Measurements from ENCODE around the gene MKKS.
"Not testable (repeated sequence)": the region's sequence is repeated elsewhere in the genome, so short reads cannot be mapped to it uniquely, and the experiment has no call there.

Gene MKKS

DNA sequence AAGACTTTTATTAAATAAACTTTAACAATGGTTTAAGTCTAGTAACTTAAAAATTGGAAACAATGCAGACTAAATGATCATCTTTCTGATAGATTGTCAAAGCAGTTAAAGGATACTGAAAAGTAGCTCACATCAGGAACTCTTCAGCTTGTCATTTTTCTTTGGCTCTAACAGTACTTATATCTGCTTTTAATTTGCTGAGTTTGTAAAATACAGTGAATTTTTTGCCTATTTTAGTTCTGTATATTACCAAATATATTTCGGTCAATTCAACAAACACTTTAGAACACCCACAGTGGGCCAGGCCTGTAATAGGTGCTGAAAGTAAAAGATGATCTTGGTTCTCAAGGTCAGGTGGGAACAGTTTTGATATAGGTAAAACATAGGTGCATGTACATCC, 22.3 kb downstream of the MKKS start:
- no peak for FAIRE-seq

DNA sequence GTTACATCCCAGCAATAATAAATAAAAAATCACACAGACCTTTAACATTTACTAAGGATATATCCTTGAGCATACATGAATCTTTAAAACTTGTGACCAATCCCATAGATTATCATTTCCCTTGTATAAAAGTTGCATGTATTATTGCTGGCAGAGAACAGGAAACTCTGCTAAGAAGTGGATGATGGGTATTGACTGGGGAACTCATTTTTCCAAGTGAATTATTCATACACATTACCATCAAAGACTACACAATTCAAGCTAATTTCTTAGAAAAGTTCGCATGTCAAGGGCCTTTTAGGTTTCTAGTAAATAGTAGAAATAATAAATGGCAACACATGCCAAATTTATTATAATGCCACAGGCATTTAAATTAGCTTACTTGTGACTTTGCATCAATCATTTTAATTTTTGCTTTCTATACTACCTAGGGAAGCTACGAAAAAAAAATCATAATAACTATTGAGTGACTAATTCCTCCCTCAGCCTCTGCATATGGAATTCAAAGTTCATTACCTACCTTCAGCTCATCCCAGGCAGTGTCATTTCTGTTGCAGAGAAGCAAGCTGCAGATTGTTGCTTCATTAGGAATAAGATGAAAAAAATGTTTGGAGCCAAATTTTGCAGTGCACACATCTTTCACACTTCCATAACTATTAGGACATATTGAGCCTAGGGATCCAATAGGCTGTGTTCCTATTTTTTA, 25.8 kb downstream of the MKKS start:
- FAIRE-seq, result no peak

DNA sequence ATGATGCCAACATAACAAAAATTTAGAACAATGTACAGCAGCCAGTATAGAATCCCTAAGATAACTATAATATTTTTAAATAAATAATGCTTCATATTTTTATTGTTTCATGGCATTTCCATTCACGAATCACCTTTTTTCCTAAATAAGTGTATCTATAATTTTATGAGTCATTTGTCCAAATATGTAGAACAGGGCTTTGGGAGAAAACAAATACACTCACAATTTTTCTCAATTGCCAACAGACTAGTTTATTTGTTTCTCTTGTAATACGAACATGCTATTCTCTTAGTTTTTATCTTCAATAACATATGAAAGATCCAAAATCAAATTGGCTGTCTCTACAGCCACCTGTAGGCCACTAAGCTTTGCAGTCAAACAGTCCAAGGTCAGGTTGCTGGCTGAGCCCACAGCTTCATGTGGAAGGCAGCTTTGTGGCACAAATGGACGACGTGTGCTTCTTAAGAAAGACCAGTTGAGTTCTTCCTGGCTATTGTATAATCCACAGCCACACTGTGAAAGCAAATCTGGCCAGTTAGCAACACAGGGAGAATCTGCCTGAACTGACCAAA, 29.0 kb downstream of the MKKS start:
- no peak for FAIRE-seq

DNA sequence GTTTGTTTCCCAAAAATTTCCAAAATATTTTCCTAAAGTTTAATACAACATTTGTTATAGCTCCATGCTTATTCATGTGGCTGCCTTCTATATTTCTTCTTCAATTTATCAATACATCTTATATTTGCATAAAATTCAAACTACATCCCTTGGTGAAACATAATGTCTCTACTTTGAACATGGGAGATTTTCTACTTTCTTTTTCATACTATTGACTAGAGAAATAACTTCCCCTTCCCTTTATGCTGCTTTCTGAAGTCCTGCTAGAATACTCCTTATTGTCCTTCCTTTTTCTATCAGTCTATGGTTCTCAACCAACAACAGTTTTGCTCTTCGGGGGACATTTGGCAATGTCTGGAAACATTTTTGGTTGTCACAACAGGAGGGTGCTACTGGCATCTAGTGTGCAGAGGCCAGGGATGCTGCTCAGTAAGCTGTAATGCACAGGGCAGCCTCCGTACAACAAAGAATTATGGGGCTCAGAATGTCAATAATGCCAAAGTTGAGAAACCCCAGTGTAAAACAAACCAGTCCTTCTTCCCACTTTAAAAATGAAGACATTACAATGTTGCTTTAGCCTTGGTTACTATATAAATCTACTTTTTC, 29.9 kb downstream of the MKKS start:
- no peak for FAIRE-seq

DNA sequence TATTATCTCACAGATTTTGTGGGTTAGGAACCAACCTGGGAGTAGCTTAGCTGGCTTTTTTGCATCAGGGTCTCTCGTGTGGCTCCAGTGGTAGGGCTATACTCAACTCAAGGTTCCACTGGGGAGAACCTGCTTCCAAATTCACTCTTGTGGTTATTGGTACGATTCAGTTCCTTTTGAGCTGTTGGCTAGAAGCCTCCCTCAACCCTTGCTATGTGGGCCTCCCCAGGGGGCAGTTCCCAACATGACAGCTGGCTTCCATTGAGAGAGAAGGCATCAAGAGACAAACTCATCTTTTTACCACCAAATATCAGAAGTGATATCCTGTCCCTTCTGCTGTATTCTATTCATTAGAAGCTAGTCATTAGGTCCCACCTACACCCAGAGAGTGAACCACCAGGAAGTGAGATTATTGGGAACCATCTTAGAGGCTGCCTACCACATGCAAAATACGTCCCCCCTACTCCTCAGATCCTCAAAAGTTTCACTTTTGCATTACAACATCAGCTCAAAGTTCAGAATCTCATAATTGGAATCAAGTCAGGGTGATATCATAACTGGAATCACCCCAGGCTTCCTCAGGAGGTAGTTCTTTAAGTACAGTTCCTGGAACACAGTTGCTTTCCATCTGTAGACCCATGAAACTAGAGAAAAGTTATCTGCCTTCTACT, 30.9 kb downstream of the MKKS start:
- no peak for FAIRE-seq

DNA sequence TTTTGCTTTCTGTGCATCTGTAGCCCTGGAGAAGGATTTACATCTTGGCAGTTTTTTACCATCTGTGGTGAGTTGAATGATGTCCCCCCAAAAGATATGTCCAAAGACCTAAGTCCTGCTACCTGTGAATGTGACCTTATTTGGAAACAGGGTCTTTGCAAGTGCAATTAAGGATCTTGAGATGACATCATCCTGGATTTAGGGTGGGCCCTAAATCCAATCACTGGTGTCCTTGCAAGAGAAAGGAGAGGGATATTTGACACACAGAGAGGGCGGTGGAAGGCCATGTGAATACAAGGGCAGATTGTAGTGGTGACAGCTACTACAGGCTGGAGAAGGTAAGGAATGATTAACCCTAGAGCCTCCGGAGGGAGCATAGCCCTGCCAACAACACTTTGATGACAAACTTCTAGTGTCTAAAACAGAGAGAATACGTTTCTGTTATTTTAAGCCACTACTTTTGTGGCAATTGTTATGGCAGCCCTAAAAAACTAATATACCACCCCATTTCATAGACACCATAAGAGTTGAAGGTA, 35.1 kb downstream of the MKKS start:
- FAIRE-seq, result no peak

DNA sequence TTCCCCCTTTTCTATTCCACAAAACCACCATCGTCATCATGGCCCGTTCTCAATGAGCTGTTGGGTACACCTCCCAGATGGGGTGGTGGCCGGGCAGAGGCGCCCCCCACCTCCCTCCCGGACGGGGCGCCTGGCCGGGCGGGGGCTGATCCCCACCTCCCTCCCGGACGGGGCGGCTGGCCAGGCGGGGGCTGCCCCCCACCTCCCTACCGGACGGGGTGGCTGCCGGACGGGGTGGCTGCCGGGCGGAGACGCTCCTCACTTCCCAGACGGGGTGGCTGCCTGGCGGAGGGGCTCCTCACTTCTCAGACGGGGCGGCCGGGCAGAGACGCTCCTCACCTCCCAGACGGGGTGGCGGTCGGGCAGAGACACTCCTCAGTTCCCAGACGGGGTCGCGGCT, 39.3 kb downstream of the MKKS start:
- FAIRE-seq, result not testable (repeated sequence)

DNA sequence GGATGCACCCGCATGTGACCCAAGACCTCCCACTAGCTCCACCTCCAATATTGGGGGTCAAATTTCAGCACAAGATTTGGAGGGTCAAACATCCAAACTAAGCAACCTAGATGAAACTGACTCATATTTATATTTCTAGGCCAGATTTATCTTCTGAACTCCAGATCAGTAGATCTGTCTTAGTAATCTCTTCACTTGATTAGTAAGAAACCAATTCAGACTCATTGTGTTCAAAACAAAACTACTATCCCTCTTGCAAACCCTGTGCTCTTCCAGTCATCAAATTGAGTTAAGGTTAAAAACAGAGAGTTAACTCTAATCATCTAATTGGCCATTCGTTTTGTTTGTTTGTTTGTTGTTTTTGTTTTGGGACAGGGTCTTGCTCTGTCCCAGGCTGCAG, 43.3 kb downstream of the MKKS start:
- FAIRE-seq, result no peak

DNA sequence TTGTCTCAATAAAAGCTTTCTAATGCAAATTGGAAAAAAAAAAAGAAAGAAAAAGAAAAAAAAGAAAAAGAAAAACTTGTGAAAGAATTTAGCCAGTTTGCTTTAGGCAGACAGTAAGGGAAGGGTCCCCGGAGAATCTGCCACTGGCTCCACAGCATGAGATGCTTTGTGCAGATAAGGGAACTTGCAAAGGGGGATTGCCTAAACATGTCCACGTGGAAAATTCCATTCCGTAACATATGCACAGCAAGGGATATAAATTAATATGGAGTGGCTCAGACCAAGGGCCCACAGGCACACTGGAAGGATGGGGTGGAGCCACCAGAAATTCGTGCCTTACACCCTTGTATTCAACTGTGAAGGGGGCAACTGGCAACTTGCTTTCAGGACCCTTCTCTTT, 45.4 kb downstream of the MKKS start:
- no peak for FAIRE-seq

DNA sequence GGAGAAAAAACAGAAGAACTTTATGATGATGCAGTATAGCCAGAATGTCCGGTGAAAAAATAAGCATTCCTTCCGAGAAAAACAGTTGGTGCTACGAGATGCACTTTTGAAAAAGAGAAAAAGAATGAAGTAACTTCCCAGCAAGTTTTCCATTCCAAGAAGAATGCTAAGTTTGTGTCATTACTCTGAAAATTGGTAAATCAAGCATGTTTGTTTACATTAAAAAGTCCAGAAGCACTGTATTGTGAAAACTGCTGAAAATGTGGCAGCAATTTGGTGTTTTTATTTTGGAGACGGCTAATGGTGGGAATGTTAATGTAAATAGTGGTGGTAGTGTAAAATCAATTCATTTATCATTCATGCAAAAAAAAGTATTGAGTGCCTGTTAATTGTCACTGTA, 46.3 kb downstream of the MKKS start:
- FAIRE-seq, result no peak

DNA sequence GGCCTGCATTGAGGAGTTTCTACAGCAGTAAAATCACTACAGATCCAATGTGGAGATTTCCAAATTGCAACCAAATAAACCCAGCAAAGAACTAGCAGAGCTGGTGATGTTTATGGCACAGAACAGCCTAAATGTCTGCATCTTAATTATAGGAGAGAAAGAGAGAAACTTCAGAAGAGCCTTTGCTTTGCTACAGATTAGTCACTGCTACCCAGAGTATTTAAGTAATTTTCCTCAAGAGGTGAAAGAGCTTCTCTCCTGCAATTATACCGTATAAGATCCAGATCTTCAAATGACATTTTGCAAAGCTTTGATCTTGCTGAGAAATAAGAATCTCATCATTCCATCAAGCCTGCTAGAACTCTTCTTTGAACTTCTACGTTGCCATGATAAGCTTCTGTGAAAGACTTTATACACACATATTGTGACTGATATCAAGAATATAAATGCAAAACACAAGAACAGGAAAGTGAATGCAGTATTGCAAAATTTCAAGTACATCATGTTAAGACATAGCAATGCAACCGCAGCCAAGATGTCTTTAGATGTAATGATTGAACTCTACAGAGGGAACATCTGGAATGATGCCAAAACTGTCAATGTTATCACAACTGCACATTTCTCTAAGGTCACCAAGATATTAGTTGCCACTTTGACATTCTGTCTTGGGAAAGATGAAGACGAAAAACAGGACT, 48.0 kb downstream of the MKKS start:
- FAIRE-seq, result no peak

DNA sequence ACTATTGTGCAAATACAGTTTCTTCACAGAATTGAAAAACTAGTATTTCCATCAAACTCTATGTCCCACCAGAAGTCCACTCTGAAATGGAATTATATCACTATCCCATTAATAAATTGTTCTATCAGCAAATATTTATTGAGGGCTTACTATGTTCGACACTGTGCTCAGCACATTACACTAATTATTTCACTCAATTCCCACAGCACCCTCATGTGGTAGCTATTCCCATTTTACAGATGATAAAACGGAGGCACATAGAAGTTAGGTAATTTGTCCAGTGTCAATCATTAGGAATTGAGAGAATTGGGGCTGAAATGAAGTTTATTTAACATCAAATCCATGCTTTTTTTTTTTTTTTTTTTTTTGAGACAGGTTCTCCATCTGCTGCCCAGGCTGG, 52.5 kb downstream of the MKKS start:
- no peak for FAIRE-seq

DNA sequence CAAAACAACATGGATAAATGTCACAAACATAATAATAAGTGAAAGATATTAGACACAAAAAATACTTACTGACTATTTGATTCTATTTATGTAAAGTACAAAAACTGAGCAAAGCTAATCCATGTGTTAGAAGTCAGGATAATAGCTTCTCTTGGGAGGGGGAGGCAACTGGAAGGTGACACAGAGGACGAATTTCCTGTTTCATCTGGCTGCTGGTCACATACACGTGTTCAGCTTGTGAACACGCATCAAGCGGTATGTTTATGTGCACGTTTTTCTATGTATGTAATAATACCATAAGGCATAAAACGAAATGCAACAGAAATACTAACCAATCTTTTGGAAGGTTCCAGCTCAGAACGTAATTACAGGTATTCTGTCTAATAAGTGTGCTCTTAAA, 54.3 kb downstream of the MKKS start:
- no peak for FAIRE-seq

DNA sequence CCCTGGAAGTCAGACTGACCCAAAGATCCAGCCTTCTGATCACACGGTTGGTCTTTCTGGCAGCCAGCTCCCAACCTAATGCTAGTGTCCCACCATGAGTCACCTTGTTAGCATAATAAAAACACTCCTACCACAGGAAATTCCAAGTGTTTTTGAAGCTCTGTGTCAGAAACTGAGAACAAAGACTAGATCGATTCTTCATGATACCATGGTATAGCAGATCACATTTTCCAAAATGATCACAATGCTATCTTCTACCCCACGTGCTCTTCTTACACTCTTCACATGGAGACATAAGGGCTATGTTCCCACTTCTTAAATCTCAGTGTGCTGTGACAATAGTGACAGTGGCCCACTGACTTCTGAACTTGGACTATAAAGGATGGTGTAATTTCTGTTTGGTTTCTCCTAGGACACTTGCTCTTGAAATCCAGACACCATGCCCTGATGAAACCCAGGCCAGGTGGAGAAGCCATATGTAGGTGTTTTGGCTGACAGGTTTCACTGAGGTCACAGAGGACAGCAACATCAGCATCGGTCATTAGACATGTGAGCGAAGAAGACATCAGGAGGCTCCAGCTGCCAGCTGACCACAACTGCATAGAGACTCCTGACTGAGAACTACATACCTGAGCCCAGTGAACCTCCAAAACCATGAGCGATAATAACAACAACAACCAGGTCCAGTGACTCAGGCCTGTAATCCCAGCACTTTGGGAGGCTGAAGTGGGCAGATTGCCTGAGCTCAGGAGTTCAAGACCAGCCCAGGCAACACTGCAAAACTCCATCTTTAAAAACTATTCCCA, 57.5 kb downstream of the MKKS start:
- FAIRE-seq, result no peak

DNA sequence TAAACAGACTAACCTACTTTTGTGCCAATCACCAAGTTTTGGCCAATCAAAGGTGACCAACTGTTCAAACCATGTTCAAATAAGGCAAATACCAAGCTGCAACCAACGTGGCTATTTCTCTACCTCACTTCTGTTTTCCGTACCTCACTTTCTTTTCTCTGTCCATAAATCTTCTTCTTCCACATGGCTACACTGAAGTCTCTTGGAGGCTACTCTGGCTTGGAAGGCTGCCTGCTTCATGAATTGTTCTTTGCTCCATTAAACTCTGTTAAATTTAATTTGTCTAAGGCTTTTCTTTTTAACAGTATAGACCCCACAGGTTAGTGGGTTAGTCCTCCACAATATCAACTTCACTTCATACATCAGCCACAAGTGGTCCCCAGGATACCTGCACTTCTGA, 58.8 kb downstream of the MKKS start:
- no peak for FAIRE-seq

DNA sequence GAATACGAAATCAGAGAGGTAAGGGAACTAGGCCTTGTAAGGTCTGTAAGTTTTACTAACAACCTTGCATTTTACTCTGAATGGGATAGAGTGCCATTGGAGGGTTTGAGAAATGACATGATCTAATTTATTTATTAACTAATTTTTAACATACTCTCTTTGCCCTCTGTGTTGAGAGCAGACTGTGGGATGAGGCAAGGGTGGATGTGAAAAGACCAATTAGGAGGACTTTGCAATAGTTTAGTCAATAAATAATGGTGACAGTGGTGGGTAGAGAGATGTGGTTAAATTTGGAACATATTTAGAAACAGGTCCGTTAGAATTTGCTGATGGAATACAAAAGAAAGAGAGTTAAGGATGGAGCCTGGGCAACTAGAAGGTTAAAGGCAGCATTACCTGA, 60.0 kb downstream of the MKKS start:
- no peak for FAIRE-seq

DNA sequence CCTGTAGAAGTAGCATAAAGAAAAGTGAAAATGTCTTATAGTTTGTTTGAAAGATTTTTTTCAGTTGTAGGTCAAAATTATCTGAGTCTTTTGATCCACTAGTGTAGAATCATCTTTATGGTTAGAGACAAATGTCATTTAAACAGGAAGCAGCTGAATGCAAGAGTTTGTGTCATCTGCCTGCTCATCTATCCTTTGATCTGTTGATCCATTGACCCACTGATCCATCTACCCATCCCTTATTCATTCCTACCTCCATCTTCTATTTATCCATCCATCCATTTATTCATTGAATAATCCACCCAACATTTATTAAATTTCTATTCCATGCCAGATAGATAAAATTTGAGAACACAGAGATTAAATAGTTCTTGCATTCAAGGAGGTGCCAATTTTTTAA, 62.6 kb downstream of the MKKS start:
- no peak for FAIRE-seq

DNA sequence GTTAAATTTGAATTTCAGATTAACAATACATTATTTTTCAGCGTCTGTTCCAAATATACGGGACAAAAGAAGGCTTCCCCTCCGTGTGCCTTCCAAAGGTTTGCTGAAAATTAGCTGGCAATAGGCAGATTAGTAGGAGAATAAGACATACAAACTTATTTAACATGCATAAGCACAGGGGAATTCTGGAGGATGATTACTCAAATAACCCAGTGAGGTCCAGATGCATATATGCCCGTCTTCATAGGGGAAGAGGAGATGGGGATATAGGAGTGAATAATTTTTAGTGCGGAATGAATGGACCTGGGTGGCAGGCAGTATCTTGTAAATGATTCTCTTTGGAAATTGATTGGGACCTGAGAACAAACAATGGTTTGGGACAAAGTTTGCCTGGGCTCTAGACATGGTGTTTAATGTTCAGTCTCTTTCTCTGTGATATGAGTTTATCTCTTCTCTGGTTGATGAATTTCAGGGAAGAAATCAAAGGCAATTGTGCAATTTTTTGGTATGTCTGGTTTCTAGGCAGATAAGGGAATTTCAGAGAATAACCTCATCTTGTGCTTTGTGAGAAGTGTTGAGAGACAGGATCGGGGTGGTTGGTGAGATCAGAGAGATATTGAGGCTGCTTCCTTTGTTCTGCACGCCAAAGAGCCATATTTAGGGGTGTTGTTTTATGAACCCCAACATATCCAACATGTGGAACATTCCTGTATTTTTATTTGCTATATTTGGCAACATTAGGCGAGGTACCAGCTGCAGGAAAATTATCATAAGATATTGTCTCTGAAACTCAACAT, 63.7 kb downstream of the MKKS start:
- no peak for FAIRE-seq

DNA sequence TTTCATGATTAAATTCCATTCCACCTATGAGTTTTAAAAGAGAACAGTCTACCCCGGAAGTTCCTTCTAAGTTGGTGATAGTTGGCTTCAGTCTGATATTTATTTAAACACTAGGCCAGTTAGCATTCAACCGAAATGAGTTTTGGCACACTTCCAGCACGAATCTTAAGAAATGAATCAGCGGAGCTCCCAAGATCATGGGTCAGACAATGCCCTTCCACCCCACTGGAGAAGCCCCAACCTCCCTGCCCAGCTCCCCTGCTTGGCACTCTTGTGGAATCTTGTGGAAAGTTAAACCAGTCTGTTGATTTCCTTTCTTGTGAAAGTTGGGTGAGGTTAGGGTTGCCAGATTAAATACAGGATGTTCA, 64.3 kb downstream of the MKKS start:
- FAIRE-seq, result no peak

DNA sequence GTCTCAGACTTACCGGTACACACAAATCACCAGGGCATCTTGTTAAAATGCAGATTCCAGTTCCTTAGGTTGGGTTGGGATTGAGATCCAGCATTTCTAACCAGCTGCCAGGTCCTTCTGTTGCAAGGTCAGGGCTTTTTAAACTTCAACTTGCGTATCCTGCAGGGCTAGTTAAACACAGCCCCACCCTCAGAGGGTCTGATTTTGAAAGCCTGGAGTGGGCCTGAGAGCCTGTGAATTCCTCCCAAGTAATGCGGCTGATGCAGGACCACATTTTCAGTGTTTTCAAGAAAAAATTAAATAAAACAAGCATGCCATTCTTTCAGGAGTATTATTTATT, 65.3 kb downstream of the MKKS start:
- FAIRE-seq, result no peak

DNA sequence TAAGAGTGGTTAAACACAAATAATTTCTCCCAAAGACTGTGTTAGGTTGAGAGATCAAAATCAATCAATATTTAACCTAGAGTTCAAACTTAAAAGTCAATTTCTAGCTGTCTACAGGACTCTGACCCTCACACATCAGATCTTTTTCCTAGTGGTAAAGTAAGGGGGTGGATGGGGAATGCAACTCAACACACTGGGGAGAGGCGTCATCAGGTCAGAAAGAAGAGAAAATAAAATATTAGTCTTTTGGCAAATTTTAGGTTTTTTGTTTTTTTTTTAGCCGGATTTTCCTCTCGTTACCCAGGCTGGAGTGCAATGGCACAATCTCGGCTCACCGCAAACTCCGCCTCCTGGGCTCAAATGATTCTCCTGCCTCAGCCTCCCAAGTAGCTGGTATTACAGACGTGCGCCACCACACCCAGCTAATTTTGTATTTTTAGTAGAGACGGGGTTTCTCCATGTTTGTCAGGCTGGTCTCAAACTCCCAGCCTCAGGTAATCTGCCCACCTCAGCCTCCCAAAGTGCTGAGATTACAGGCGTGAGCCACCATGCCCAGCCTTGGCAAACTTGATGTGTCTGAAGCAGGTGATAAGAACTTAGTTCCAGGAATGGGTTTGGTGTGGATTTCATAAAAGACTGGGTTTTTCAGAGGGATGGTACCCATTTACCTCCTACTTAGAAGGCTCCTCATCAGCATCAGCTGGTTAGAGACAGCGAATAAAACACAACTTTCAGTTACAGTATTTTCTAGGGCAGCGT, 65.9 kb downstream of the MKKS start:
- FAIRE-seq, result no peak

Data from TTC549 (cell line).